NT2/D1 (cell line): Measurements from ENCODE around the gene RLF.

Experiments used
- SUZ12 ChIP-seq: IDR thresholded peaks from 2 replicates; pipeline ENCODE4 v1.6.1; 2011; ENCODE audit not compliant: insufficient read length, insufficient read depth; ENCODE audit errors: extremely low read depth
- ZNF274 ChIP-seq: IDR thresholded peaks from 2 replicates; pipeline ENCODE4 v1.6.1; 2011; ENCODE audit warnings: mild to moderate bottlenecking, low read depth, low read length

DNA sequence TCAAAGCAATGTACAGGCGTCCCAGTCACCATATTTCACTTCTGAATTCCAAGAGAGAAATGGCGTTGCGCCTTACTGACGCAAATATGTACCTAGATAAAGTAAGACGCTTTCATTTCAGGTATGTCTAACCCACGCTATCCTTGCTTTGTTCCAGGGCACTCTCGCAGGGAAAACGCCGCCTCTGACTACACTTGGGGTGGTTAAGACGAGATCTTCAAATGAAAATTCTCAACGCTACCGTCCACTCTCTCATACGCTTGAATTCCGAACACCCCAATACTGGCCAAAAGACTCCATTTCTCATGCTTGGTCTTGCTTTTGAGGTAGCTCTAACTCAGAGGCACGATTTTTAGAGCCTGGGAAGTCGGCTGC lies 96.1 kb downstream of the RLF start:
- TF ChIP-seq ZNF274, result no peak
- TF ChIP-seq SUZ12, result no peak
